ENCODE measurements around the gene PTPRD. TPM values are rescaled to one million over a fixed set of nuclear protein-coding genes. Genes with fewer than 3 reads are reported as not detected.

The PTPRD gene
- total RNA-seq, 1 donor = 0.52 TPM

- Histone ChIP-seq H3K4me1 (ENCODE audit: insufficient read depth, low read length) (no peaks in the 10 kb centered on the region), H3K27me3 (ENCODE audit: insufficient read depth, low read length) (no peaks in the 10 kb centered on the region), H3K9me3 (ENCODE audit: low read depth, low read length) (no peaks in the 10 kb centered on the region), H3K4me3 (ENCODE audit: low read length) (no peak overlapping the region)
Observed at GRCh38 chr9:8555762-8556500, 2056.9 kb downstream of the PTPRD start.

- no peak overlapping the region for H3K4me3 ChIP-seq (ENCODE audit: low read length)
Observed at GRCh38 chr9:8553444-8553843, 2059.4 kb downstream of the PTPRD start.

GRCh38 chr9:8552732-8553131, 2060.1 kb downstream of the PTPRD start:
- Histone ChIP-seq H3K9me3 (ENCODE audit: low read depth, low read length) (no peaks in the 10 kb centered on the region), H3K27me3 (ENCODE audit: insufficient read depth, low read length) (no peaks in the 10 kb centered on the region), H3K4me3 (ENCODE audit: low read length) (no peak overlapping the region), H3K4me1 (ENCODE audit: insufficient read depth, low read length) (no peaks in the 10 kb centered on the region)

More at GRCh38 chr9:8553444-8553843, 2059.4 kb downstream of the PTPRD start:
- Histone ChIP-seq H3K4me1 (ENCODE audit: insufficient read depth, low read length) (no peaks in the 10 kb centered on the region), H3K27me3 (ENCODE audit: insufficient read depth, low read length) (no peaks in the 10 kb centered on the region), H3K9me3 (ENCODE audit: low read depth, low read length) (no peaks in the 10 kb centered on the region)

GRCh38 chr9:8549214-8549613, 2063.6 kb downstream of the PTPRD start:
- no peaks in the 10 kb centered on the region for H3K4me1 ChIP-seq (ENCODE audit: insufficient read depth, low read length)
- no peaks in the 10 kb centered on the region for H3K9me3 ChIP-seq (ENCODE audit: low read depth, low read length)
- H3K27me3 ChIP-seq (ENCODE audit: insufficient read depth, low read length) = no peaks in the 10 kb centered on the region

GRCh38 chr9:8543219-8543618, 2069.6 kb downstream of the PTPRD start:
- Histone ChIP-seq H3K4me3 (ENCODE audit: low read length) (no peak overlapping the region), H3K27me3 (ENCODE audit: insufficient read depth, low read length) (no peaks in the 10 kb centered on the region), H3K9me3 (ENCODE audit: low read depth, low read length) (no peaks in the 10 kb centered on the region), H3K4me1 (ENCODE audit: insufficient read depth, low read length) (no peaks in the 10 kb centered on the region)

More at GRCh38 chr9:8549214-8549613, 2063.6 kb downstream of the PTPRD start:
- no peak overlapping the region for H3K4me3 ChIP-seq (ENCODE audit: low read length)

- no peak overlapping the region for H3K4me3 ChIP-seq (ENCODE audit: low read length)
- H3K4me1 ChIP-seq (ENCODE audit: insufficient read depth, low read length) = no peaks in the 10 kb centered on the region
- H3K27me3 ChIP-seq (ENCODE audit: insufficient read depth, low read length) = no peaks in the 10 kb centered on the region
Observed at GRCh38 chr9:8542537-8542936, 2070.3 kb downstream of the PTPRD start.

GRCh38 chr9:8539681-8540197, 2073.1 kb downstream of the PTPRD start:
- no peaks in the 10 kb centered on the region for H3K4me1 ChIP-seq (ENCODE audit: insufficient read depth, low read length)
- no peaks in the 10 kb centered on the region for H3K9me3 ChIP-seq (ENCODE audit: low read depth, low read length)
- H3K4me3 ChIP-seq (ENCODE audit: low read length) = no peak overlapping the region
- no peaks in the 10 kb centered on the region for H3K27me3 ChIP-seq (ENCODE audit: insufficient read depth, low read length)

More at GRCh38 chr9:8542537-8542936, 2070.3 kb downstream of the PTPRD start:
- no peaks in the 10 kb centered on the region for H3K9me3 ChIP-seq (ENCODE audit: low read depth, low read length)

GRCh38 chr9:8536845-8537244, 2076.0 kb downstream of the PTPRD start:
- H3K9me3 ChIP-seq (ENCODE audit: low read depth, low read length) = no peaks in the 10 kb centered on the region
- no peak overlapping the region for H3K4me3 ChIP-seq (ENCODE audit: low read length)
- H3K4me1 ChIP-seq (ENCODE audit: insufficient read depth, low read length) = no peaks in the 10 kb centered on the region
- H3K27me3 ChIP-seq (ENCODE audit: insufficient read depth, low read length) = no peaks in the 10 kb centered on the region

GRCh38 chr9:8534828-8535227, 2078.0 kb downstream of the PTPRD start:
- H3K4me3 ChIP-seq (ENCODE audit: low read length) = no peak overlapping the region
- no peaks in the 10 kb centered on the region for H3K9me3 ChIP-seq (ENCODE audit: low read depth, low read length)
- H3K27me3 ChIP-seq (ENCODE audit: insufficient read depth, low read length) = no peaks in the 10 kb centered on the region
- H3K4me1 ChIP-seq (ENCODE audit: insufficient read depth, low read length) = no peaks in the 10 kb centered on the region

GRCh38 chr9:8533681-8534080, 2079.1 kb downstream of the PTPRD start:
- Histone ChIP-seq H3K9me3 (ENCODE audit: low read depth, low read length) (no peaks in the 10 kb centered on the region), H3K27me3 (ENCODE audit: insufficient read depth, low read length) (no peaks in the 10 kb centered on the region), H3K4me3 (ENCODE audit: low read length) (no peak overlapping the region), H3K4me1 (ENCODE audit: insufficient read depth, low read length) (no peaks in the 10 kb centered on the region)

GRCh38 chr9:8531826-8532415, 2080.9 kb downstream of the PTPRD start:
- Histone ChIP-seq H3K9me3 (ENCODE audit: low read depth, low read length) (no peaks in the 10 kb centered on the region), H3K4me1 (ENCODE audit: insufficient read depth, low read length) (no peaks in the 10 kb centered on the region), H3K4me3 (ENCODE audit: low read length) (no peak overlapping the region), H3K27me3 (ENCODE audit: insufficient read depth, low read length) (no peaks in the 10 kb centered on the region)

GRCh38 chr9:8521112-8521511, 2091.7 kb downstream of the PTPRD start:
- Histone ChIP-seq H3K9me3 (ENCODE audit: low read depth, low read length) (no peaks in the 10 kb centered on the region), H3K4me3 (ENCODE audit: low read length) (no peak overlapping the region)

GRCh38 chr9:8515748-8516147, 2097.1 kb downstream of the PTPRD start:
- H3K27me3 ChIP-seq (ENCODE audit: insufficient read depth, low read length) = no peaks in the 10 kb centered on the region
- no peaks in the 10 kb centered on the region for H3K4me1 ChIP-seq (ENCODE audit: insufficient read depth, low read length)
- H3K4me3 ChIP-seq (ENCODE audit: low read length) = no peak overlapping the region
- no peaks in the 10 kb centered on the region for H3K9me3 ChIP-seq (ENCODE audit: low read depth, low read length)

More at GRCh38 chr9:8521112-8521511, 2091.7 kb downstream of the PTPRD start:
- H3K27me3 ChIP-seq (ENCODE audit: insufficient read depth, low read length) = no peaks in the 10 kb centered on the region
- H3K4me1 ChIP-seq (ENCODE audit: insufficient read depth, low read length) = no peaks in the 10 kb centered on the region

- H3K27me3 ChIP-seq (ENCODE audit: insufficient read depth, low read length) = no peaks in the 10 kb centered on the region
- H3K4me3 ChIP-seq (ENCODE audit: low read length) = no peak overlapping the region
- no peaks in the 10 kb centered on the region for H3K4me1 ChIP-seq (ENCODE audit: insufficient read depth, low read length)
- no peaks in the 10 kb centered on the region for H3K9me3 ChIP-seq (ENCODE audit: low read depth, low read length)
Observed at GRCh38 chr9:8514760-8515159, 2098.0 kb downstream of the PTPRD start.

- H3K4me1 ChIP-seq (ENCODE audit: insufficient read depth, low read length) = no peaks in the 10 kb centered on the region
- no peaks in the 10 kb centered on the region for H3K27me3 ChIP-seq (ENCODE audit: insufficient read depth, low read length)
- H3K4me3 ChIP-seq (ENCODE audit: low read length) = no peak overlapping the region
- no peaks in the 10 kb centered on the region for H3K9me3 ChIP-seq (ENCODE audit: low read depth, low read length)
Observed at GRCh38 chr9:8508671-8509290, 2104.0 kb downstream of the PTPRD start.
